ENCODE data around the gene PPHLN1.

Gene PPHLN1

GRCh38 chr12:42450248-42450647 lies 124.3 kb downstream of the PPHLN1 start:
- no peak for DNase-seq (ENCODE audit: low spot score)
- in situ Hi-C loops (cut with MboI; ENCODE audit: low pct_unique_long_range_greater_than_20kb, low sequenced_read_pairs, unreplicated experiment), result no loop called here
- no peak for TF ChIP-seq CTCF (IDR thresholded peaks at IDR 0.05; ENCODE audit: extremely low read depth, insufficient read depth, missing control alignments)

- TF ChIP-seq CTCF (IDR thresholded peaks at IDR 0.05; ENCODE audit: extremely low read depth, insufficient read depth, missing control alignments), result no peak
- no peak for DNase-seq (ENCODE audit: low spot score)
- in situ Hi-C loops (cut with MboI; ENCODE audit: low pct_unique_long_range_greater_than_20kb, low sequenced_read_pairs, unreplicated experiment), result no loop called here
Measured at GRCh38 chr12:42458575-42458974, 132.6 kb downstream of the PPHLN1 start.

GRCh38 chr12:42459336-42459847 lies 133.4 kb downstream of the PPHLN1 start:
- no peak for TF ChIP-seq CTCF (IDR thresholded peaks at IDR 0.05; ENCODE audit: extremely low read depth, insufficient read depth, missing control alignments)
- DNase-seq (ENCODE audit: low spot score), result no peak
- in situ Hi-C loops (cut with MboI; ENCODE audit: low pct_unique_long_range_greater_than_20kb, low sequenced_read_pairs, unreplicated experiment), result no loop called here

- no peak for TF ChIP-seq CTCF (IDR thresholded peaks at IDR 0.05; ENCODE audit: extremely low read depth, insufficient read depth, missing control alignments)
- in situ Hi-C loops (cut with MboI; ENCODE audit: low pct_unique_long_range_greater_than_20kb, low sequenced_read_pairs, unreplicated experiment), result no loop called here
- DNase-seq (ENCODE audit: low spot score), result no peak
Measured at GRCh38 chr12:42462486-42462885, 136.5 kb downstream of the PPHLN1 start.

GRCh38 chr12:42463671-42464070 lies 137.7 kb downstream of the PPHLN1 start:
- in situ Hi-C loops (cut with MboI; ENCODE audit: low pct_unique_long_range_greater_than_20kb, low sequenced_read_pairs, unreplicated experiment), result no loop called here
- DNase-seq (ENCODE audit: low spot score), result no peak
- no peak for TF ChIP-seq CTCF (IDR thresholded peaks at IDR 0.05; ENCODE audit: extremely low read depth, insufficient read depth, missing control alignments)

- no peak for DNase-seq (ENCODE audit: low spot score)
- no peak for TF ChIP-seq CTCF (IDR thresholded peaks at IDR 0.05; ENCODE audit: extremely low read depth, insufficient read depth, missing control alignments)
- in situ Hi-C loops (cut with MboI; ENCODE audit: low pct_unique_long_range_greater_than_20kb, low sequenced_read_pairs, unreplicated experiment), result no loop called here
Measured at GRCh38 chr12:42468341-42468821, 142.4 kb downstream of the PPHLN1 start.

- in situ Hi-C loops (cut with MboI; ENCODE audit: low pct_unique_long_range_greater_than_20kb, low sequenced_read_pairs, unreplicated experiment), result no loop called here
Measured at GRCh38 chr12:42468921-42469320, 143.0 kb downstream of the PPHLN1 start.

More at GRCh38 chr12:42468921-42469320, 143.0 kb downstream of the PPHLN1 start:
- TF ChIP-seq CTCF (IDR thresholded peaks at IDR 0.05; ENCODE audit: extremely low read depth, insufficient read depth, missing control alignments), result no peak
- no peak for DNase-seq (ENCODE audit: low spot score)
